ENCODE results near the gene SPSB4.

The SPSB4 gene

GRCh38 chr3:141170678-141171295, 119.6 kb downstream of the SPSB4 start:
- no peak for DNase-seq

GRCh38 chr3:141174674-141175073, 123.5 kb downstream of the SPSB4 start:
- no peak for DNase-seq

GRCh38 chr3:141176775-141177174, 125.6 kb downstream of the SPSB4 start:
- no peak for DNase-seq

- no peak for DNase-seq
Measured at GRCh38 chr3:141178026-141178425, 126.9 kb downstream of the SPSB4 start.

- no peak for DNase-seq
Measured at GRCh38 chr3:141178551-141178950, 127.4 kb downstream of the SPSB4 start.

- DNase-seq = no peak
Measured at GRCh38 chr3:141179983-141180382, 128.8 kb downstream of the SPSB4 start.

- no peak for DNase-seq
Measured at GRCh38 chr3:141181196-141181595, 130.0 kb downstream of the SPSB4 start.

- no peak for DNase-seq
Measured at GRCh38 chr3:141181819-141182218, 130.7 kb downstream of the SPSB4 start.

- no peak for DNase-seq
Measured at GRCh38 chr3:141183606-141184005, 132.5 kb downstream of the SPSB4 start.

- DNase-seq = no peak
Measured at GRCh38 chr3:141184430-141184829, 133.3 kb downstream of the SPSB4 start.

GRCh38 chr3:141191097-141191749, 140.1 kb downstream of the SPSB4 start:
- no peak for DNase-seq

GRCh38 chr3:141192345-141192744, 141.2 kb downstream of the SPSB4 start:
- peak; percentile 96 to 98 for DNase-seq

GRCh38 chr3:141193066-141193830, 142.1 kb downstream of the SPSB4 start:
- DNase-seq = no peak
